GM12878 (cell line): ENCODE results near the gene KIF21A. TPM values are rescaled to one million over a fixed set of nuclear protein-coding genes. Genes with fewer than 3 reads are reported as not detected.
A peak's percentile ranks its signal among the peaks of the same experiment; 100 is the strongest.

Experiments used
- ATF2 ChIP-seq: IDR thresholded peaks from 2 replicates; pipeline ENCODE4 v1.6.1; 2012; ENCODE audit warnings: low read length, inconsistent platforms
- BMI1 ChIP-seq: fragments of 450-650 bp; IDR thresholded peaks from 2 replicates; pipeline ENCODE4 v1.6.1; 2016; ENCODE audit warnings: mild to moderate bottlenecking, moderate library complexity, borderline replicate concordance
- EP300 ChIP-seq, 2 experiments: fragments of 150-350 bp in 1 of 2; IDR thresholded peaks; 2 replicates each; pipeline ENCODE4 v1.6.1; 2011 to 2012; ENCODE audit warnings: low read depth in 2 of 2, low read length in 2 of 2, borderline replicate concordance in 1 of 2, improper control_type of control experiment in 1 of 2, inconsistent platforms in 1 of 2; ENCODE audit not compliant: control insufficient read depth in 1 of 2
- FOXM1 ChIP-seq: IDR thresholded peaks from 2 replicates; pipeline ENCODE4 v1.6.1; 2012; ENCODE audit warnings: low read depth, mild to moderate bottlenecking, inconsistent platforms, low read length, moderate library complexity
- HSF1 ChIP-seq: fragments of 150-350 bp; IDR thresholded peaks from 2 replicates; pipeline ENCODE4 v1.6.1; 2014; ENCODE audit warnings: mild to moderate bottlenecking, low read depth, low read length
- LARP7 ChIP-seq: fragments of 450-650 bp; IDR thresholded peaks from 2 replicates; pipeline ENCODE4 v1.6.1; 2017; ENCODE audit warnings: mild to moderate bottlenecking
- MEF2B ChIP-seq: fragments of 450-650 bp; IDR thresholded peaks from 2 replicates; pipeline ENCODE4 v1.6.1; 2018; ENCODE audit warnings: mild to moderate bottlenecking, moderate library complexity; ENCODE audit not compliant: partially characterized antibody, poor library complexity, severe bottlenecking
- MTA3 ChIP-seq: IDR thresholded peaks from 2 replicates; pipeline ENCODE4 v1.6.1; 2012; ENCODE audit warnings: low read length, inconsistent platforms, borderline replicate concordance
- MYC ChIP-seq: IDR thresholded peaks from 2 replicates; pipeline ENCODE4 v1.6.1; 2011; ENCODE audit warnings: mild to moderate bottlenecking, low read length, moderate library complexity, inconsistent platforms; ENCODE audit not compliant: insufficient read depth, insufficient replicate concordance, insufficient read length, severe bottlenecking
- NFIC ChIP-seq: IDR thresholded peaks from 2 replicates; pipeline ENCODE4 v1.6.1; 2012; ENCODE audit warnings: low read depth, mild to moderate bottlenecking, inconsistent platforms, low read length, moderate library complexity
- RELA ChIP-seq: fragments of 450-650 bp; IDR thresholded peaks from 2 replicates; pipeline ENCODE4 v1.8.0; 2014; ENCODE audit warnings: borderline replicate concordance; ENCODE audit not compliant: partially characterized antibody
- SIN3A ChIP-seq: IDR thresholded peaks from 2 replicates; pipeline ENCODE4 v1.6.1; 2012; ENCODE audit warnings: low read depth, low read length, improper control_type of control experiment
- USF2 ChIP-seq: IDR thresholded peaks from 2 replicates; pipeline ENCODE4 v1.6.1; 2011; ENCODE audit warnings: low read depth, low read length, improper control_type of control experiment, borderline replicate concordance
- ZNF207 ChIP-seq: fragments of 450-650 bp; IDR thresholded peaks from 2 replicates; pipeline ENCODE4 v1.6.1; 2014; ENCODE audit warnings: antibody characterized with exemption, mild to moderate bottlenecking, borderline replicate concordance
- ZNF24 ChIP-seq: fragments of 450-650 bp; IDR thresholded peaks from 2 replicates; pipeline ENCODE4 v1.6.1; 2017; ENCODE audit warnings: antibody characterized with exemption, mild to moderate bottlenecking
- polyA plus RNA-seq, 11 experiments: library from polyadenylated mRNA; depleted of rRNA in 4 of 11; unstranded in 6 of 11; stranded (reverse) in 5 of 11; fragments of >200 nt; fragmentation: Nextera tagmentation in 4 of 11; fragmentation: Illumina TruSeq in 1 of 11; extraction: Ambion mirVana in 4 of 11; extraction: Trizol in 1 of 11; gene quantifications; 1 replicate in 1 of 11; 2 replicates in 10 of 11; pipeline versions ENCODE4 v1.2.1 to v1.2.3, GENCODE V29; 2011 to 2016; ENCODE audit warnings: inconsistent platforms in 2 of 11, missing spikeins in 2 of 11, low read depth in 1 of 11
- total RNA-seq, 4 experiments: library from RNA; depleted of rRNA in 3 of 4; stranded (reverse); fragments of >200 nt in 3 of 4; fragmentation: Illumina TruSeq in 1 of 4; extraction: Trizol in 1 of 4; gene quantifications; 2 replicates each; pipeline versions ENCODE4 v1.2.1 to v1.2.3, GENCODE V29; 2013 to 2021

KIF21A gene
- total and polyA plus RNA-seq, 10 of the 15 experiments (the other 5 are each of a cell fraction or from before 2014, with no cell fraction given), result 21.3 to 42.1 (median 24.5) TPM

- TF ChIP-seq RELA, result no peak
- TF ChIP-seq ATF2, result peak; percentile 35; the same call in 1 of the 2 replicates
- TF ChIP-seq EP300 (IDR thresholded peaks at IDR 0.05; ENCODE audit: borderline replicate concordance in 1 of 2, control insufficient read depth in 1 of 2, low read depth in 2 of 2, low read length in 2 of 2), result 0 out of 4 replicates have a peak, but pooled peaks of 1 of the 2 experiments have one; percentile 8
- no peak for TF ChIP-seq BMI1
- no peak for TF ChIP-seq LARP7
- 0 out of 2 replicates have a peak, but pooled peaks have one; percentile 36 for TF ChIP-seq FOXM1
- TF ChIP-seq NFIC, result peak; percentile 42; the same call in 1 of the 2 replicates
- no peak for TF ChIP-seq HSF1
- peak; percentile 47 for TF ChIP-seq MEF2B
- TF ChIP-seq MYC, result no peak
- no peak for TF ChIP-seq SIN3A
- TF ChIP-seq ZNF207, result no peak
- TF ChIP-seq ZNF24, result no peak
- TF ChIP-seq MTA3, result peak; percentile 81; the same call in 1 of the 2 replicates
- no peak for TF ChIP-seq USF2
These were observed 70.0 kb downstream of the KIF21A start (continued) for GRCh38 chr12:39372929-39373328.
